Pulmonary artery endothelial cell (primary cell): ENCODE results near the gene RBMS3. TPM values are rescaled to one million over a fixed set of nuclear protein-coding genes. Genes with fewer than 3 reads are reported as not detected.

Experiments
- DNase-seq: peaks from one replicate; pipeline ENCODE4 v3.0.0-alpha.2; 2011; ENCODE audit warnings: low read depth, low spot score
- total RNA-seq: library from RNA; depleted of rRNA; stranded (reverse); fragments of >200 nt; gene quantifications from 2 replicates; pipeline ENCODE4 v1.2.3, GENCODE V29; 2014

The RBMS3 gene
- total RNA-seq, 1 donor from 2014 or later, result 56.3 TPM

- no peak for DNase-seq
These were observed 331.7 kb downstream of the RBMS3 start for GRCh38 chr3:29612536-29612935.

- no peak for DNase-seq
These were observed 334.1 kb downstream of the RBMS3 start for GRCh38 chr3:29614954-29615353.

GRCh38 chr3:29618395-29619282, 337.8 kb downstream of the RBMS3 start:
- no peak for DNase-seq

GRCh38 chr3:29619676-29620075, 338.8 kb downstream of the RBMS3 start:
- no peak for DNase-seq

- DNase-seq, result no peak
These were observed 346.6 kb downstream of the RBMS3 start for GRCh38 chr3:29627136-29628117.

- DNase-seq, result no peak
These were observed 347.9 kb downstream of the RBMS3 start for GRCh38 chr3:29628795-29629194.

GRCh38 chr3:29635888-29636287, 355.0 kb downstream of the RBMS3 start:
- no peak for DNase-seq

- DNase-seq, result no peak
These were observed 356.2 kb downstream of the RBMS3 start for GRCh38 chr3:29637068-29637467.

GRCh38 chr3:29639578-29640290, 358.9 kb downstream of the RBMS3 start:
- DNase-seq, result no peak

- DNase-seq, result no peak
These were observed 361.6 kb downstream of the RBMS3 start for GRCh38 chr3:29642393-29643033.

- no peak for DNase-seq
These were observed 362.2 kb downstream of the RBMS3 start for GRCh38 chr3:29643034-29643425.

- no peak for DNase-seq
These were observed 363.4 kb downstream of the RBMS3 start for GRCh38 chr3:29644261-29644660.

GRCh38 chr3:29644956-29645636, 364.2 kb downstream of the RBMS3 start:
- DNase-seq, result no peak

GRCh38 chr3:29646043-29646442, 365.2 kb downstream of the RBMS3 start:
- no peak for DNase-seq

GRCh38 chr3:29649815-29650547, 369.1 kb downstream of the RBMS3 start:
- no peak for DNase-seq

GRCh38 chr3:29653680-29654079, 372.8 kb downstream of the RBMS3 start:
- no peak for DNase-seq

- no peak for DNase-seq
These were observed 374.3 kb downstream of the RBMS3 start for GRCh38 chr3:29655015-29655747.

GRCh38 chr3:29665688-29666087, 384.8 kb downstream of the RBMS3 start:
- no peak for DNase-seq

GRCh38 chr3:29668233-29668632, 387.4 kb downstream of the RBMS3 start:
- DNase-seq, result no peak
